ENCODE data around the gene KAT6B. TPM values are rescaled to one million over a fixed set of nuclear protein-coding genes. Genes with fewer than 3 reads are reported as not detected.
"Not testable (repeated sequence)": the region's sequence is repeated elsewhere in the genome, so short reads cannot be mapped to it uniquely, and the experiment has no call there.

The KAT6B gene
- total and polyA plus RNA-seq, 4 experiments from 2014 or later, result 10.9 to 63.9 (median 52.4) TPM

DNA sequence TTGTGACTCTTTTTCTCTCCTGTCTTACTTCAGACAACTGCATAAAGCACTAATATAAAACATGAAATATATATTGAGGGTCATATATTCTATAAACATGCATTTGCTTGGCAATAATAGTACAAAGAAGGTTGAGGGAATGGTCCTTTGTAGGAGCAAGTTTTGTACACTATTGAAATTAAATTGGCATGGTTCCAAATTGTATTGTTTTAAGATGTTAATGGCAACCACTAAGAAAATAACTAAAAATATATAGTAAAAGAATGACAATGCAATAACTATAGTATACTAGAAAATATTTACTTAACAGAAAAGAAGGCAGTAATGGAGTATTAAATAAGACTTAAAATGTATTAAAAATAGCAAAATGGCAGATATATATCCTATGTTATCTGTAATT lies 33.7 kb upstream of the KAT6B start:
- Mint-ChIP-seq H3K4me1 (peaks cover 6 to 10% (median 7%) of the 10 kb centered on the region in 4 donors), H3K36me3 (no peaks in the 10 kb centered on the region), H3K27ac (no peak overlapping the region), H3K4me3 (no peak overlapping the region), H3K27me3 (no peaks in the 10 kb centered on the region), H3K9me3 (peaks cover 0 to 3% (median 0%) of the 10 kb centered on the region in 8 donors)
- no peaks in the 10 kb centered on the region for H3K9me3 ChIP-seq (ENCODE audit: control insufficient read depth in 1 of 2, low read length in 2 of 2)
- no peaks in the 10 kb centered on the region for H3K36me3 ChIP-seq (ENCODE audit: insufficient read depth, low read length)
- POLR2A ChIA-PET (ENCODE audit: partially characterized antibody), result no interaction called here
- CTCF ChIA-PET (ENCODE audit: partially characterized antibody), result no interaction called here
- intact Hi-C loops (cut with micrococcal nuclease), result no loop called here
- H3K27ac ChIP-seq (ENCODE audit: low read depth, low read length), result no peak overlapping the region
- DNase-seq, result no peak
- no peak overlapping the region for H3K4me3 ChIP-seq (ENCODE audit: low read length in 2 of 2)
- H3K27me3 ChIP-seq (ENCODE audit: insufficient read depth, low read length), result no peaks in the 10 kb centered on the region
- H3K4me1 ChIP-seq (ENCODE audit: insufficient read depth, low read length), result peaks cover 6% of the 10 kb centered on the region

GRCh38 chr10:74793240-74793639 lies 33.2 kb upstream of the KAT6B start:
- H3K27ac ChIP-seq (ENCODE audit: low read depth, low read length); H3K27ac Mint-ChIP-seq; H3K27me3 Mint-ChIP-seq; H3K36me3 ChIP-seq (ENCODE audit: insufficient read depth, low read length); H3K9me3 ChIP-seq (ENCODE audit: control insufficient read depth in 1 of 2, low read length in 2 of 2); H3K4me3 ChIP-seq (ENCODE audit: low read length in 2 of 2); H3K4me3 Mint-ChIP-seq; H3K27me3 ChIP-seq (ENCODE audit: insufficient read depth, low read length); POLR2A ChIA-PET (ENCODE audit: partially characterized antibody); H3K4me1 ChIP-seq (ENCODE audit: insufficient read depth, low read length); CTCF ChIA-PET (ENCODE audit: partially characterized antibody); H3K9me3 Mint-ChIP-seq; DNase-seq; intact Hi-C loops (cut with micrococcal nuclease); H3K36me3 Mint-ChIP-seq: not testable (repeated sequence)
- H3K4me1 Mint-ChIP-seq, result peaks cover 6 to 10% (median 7%) of the 10 kb centered on the region in 4 donors

DNA sequence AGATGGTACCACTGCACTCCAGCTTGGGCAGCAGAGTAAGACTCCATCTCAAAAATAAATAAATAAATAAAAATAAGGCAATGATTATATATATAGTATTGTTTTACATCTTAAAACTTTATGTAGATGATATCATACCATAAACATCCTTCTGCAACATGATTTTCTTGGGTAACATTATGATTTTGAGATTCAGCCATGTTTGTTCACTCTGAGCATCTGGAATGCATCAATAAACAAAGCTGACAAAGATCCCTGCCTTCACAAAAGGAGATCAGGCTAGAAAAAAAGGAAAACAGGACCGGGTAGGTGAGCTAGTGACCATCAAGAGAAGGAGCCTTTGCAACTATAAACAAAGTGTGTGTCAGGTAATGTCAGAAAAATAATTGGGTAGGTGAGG lies 31.9 kb upstream of the KAT6B start:
- peaks cover 6 to 10% (median 7%) of the 10 kb centered on the region in 4 donors for H3K4me1 Mint-ChIP-seq
- POLR2A ChIA-PET (ENCODE audit: partially characterized antibody), result interaction anchor here (0.6 kb wide), 1 partner anchor 15 kb away, joined by 4 read pairs; no protein-coding TSS in a partner anchor
- H3K9me3 Mint-ChIP-seq, result peaks cover 0 to 2% (median 0%) of the 10 kb centered on the region in 8 donors
- CTCF ChIA-PET (ENCODE audit: partially characterized antibody), result no interaction called here
- no peak overlapping the region for H3K4me3 Mint-ChIP-seq
- Histone ChIP-seq H3K27ac (ENCODE audit: low read depth, low read length) (no peak overlapping the region), H3K9me3 (ENCODE audit: control insufficient read depth in 1 of 2, low read length in 2 of 2) (no peaks in the 10 kb centered on the region), H3K4me1 (ENCODE audit: insufficient read depth, low read length) (peaks cover 6% of the 10 kb centered on the region), H3K27me3 (ENCODE audit: insufficient read depth, low read length) (no peaks in the 10 kb centered on the region), H3K4me3 (ENCODE audit: low read length in 2 of 2) (no peak overlapping the region), H3K36me3 (ENCODE audit: insufficient read depth, low read length) (no peaks in the 10 kb centered on the region)
- intact Hi-C loops (cut with micrococcal nuclease), result no loop called here
- H3K27me3 Mint-ChIP-seq, result no peaks in the 10 kb centered on the region
- H3K27ac Mint-ChIP-seq, result peak overlapping the region in 2 of 7 donors; percentile 0 to 3
- no peak for DNase-seq
- H3K36me3 Mint-ChIP-seq, result no peaks in the 10 kb centered on the region

DNA sequence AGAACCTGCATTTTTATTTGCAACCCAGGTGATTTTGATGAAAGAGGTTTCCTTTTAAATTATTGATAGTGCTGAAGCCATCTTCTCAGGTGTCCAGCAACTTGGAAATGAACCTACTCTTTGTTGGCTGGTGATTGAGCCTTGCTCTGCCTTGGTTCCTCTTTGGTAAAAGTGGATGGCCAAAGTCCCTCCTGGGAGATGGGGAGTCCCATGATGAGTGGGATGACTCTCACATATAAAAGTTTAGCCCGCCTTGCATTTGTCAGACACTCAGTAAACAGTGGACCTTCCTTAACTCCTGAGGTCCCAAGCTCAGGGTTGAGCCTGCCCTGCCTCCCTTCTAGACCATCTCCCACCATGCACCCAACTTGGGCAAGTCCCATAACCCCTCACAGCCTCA lies 28.9 kb upstream of the KAT6B start:
- Histone ChIP-seq H3K27ac (ENCODE audit: low read depth, low read length) (no peak overlapping the region), H3K4me3 (ENCODE audit: low read length in 2 of 2) (no peak overlapping the region), H3K9me3 (ENCODE audit: control insufficient read depth in 1 of 2, low read length in 2 of 2) (no peaks in the 10 kb centered on the region), H3K27me3 (ENCODE audit: insufficient read depth, low read length) (no peaks in the 10 kb centered on the region), H3K36me3 (ENCODE audit: insufficient read depth, low read length) (no peaks in the 10 kb centered on the region), H3K4me1 (ENCODE audit: insufficient read depth, low read length) (peaks cover 6% of the 10 kb centered on the region)
- POLR2A ChIA-PET (ENCODE audit: partially characterized antibody), result no interaction called here
- Mint-ChIP-seq H3K4me3 (no peak overlapping the region), H3K36me3 (no peaks in the 10 kb centered on the region), H3K4me1 (peaks cover 6 to 10% (median 8%) of the 10 kb centered on the region in 4 donors), H3K27me3 (no peaks in the 10 kb centered on the region), H3K9me3 (no peaks in the 10 kb centered on the region), H3K27ac (no peak overlapping the region)
- intact Hi-C loops (cut with micrococcal nuclease), result no loop called here
- CTCF ChIA-PET (ENCODE audit: partially characterized antibody), result no interaction called here
- no peak for DNase-seq

- Mint-ChIP-seq H3K36me3 (no peaks in the 10 kb centered on the region), H3K4me1 (peaks cover 5 to 7% (median 6%) of the 10 kb centered on the region in 4 donors), H3K4me3 (no peak overlapping the region), H3K27ac (peak overlapping the region in 2 of 7 donors; percentile 24 to 40), H3K27me3 (no peaks in the 10 kb centered on the region), H3K9me3 (no peaks in the 10 kb centered on the region)
- POLR2A ChIA-PET (ENCODE audit: partially characterized antibody), result no interaction called here
- H3K9me3 ChIP-seq (ENCODE audit: control insufficient read depth in 1 of 2, low read length in 2 of 2), result no peaks in the 10 kb centered on the region
- H3K27me3 ChIP-seq (ENCODE audit: insufficient read depth, low read length), result no peaks in the 10 kb centered on the region
- no peak for DNase-seq
- H3K27ac ChIP-seq (ENCODE audit: low read depth, low read length), result no peak overlapping the region
- CTCF ChIA-PET (ENCODE audit: partially characterized antibody), result no interaction called here
- H3K4me1 ChIP-seq (ENCODE audit: insufficient read depth, low read length), result peaks cover 6% of the 10 kb centered on the region
- intact Hi-C loops (cut with micrococcal nuclease), result no loop called here
- no peak overlapping the region for H3K4me3 ChIP-seq (ENCODE audit: low read length in 2 of 2)
- no peaks in the 10 kb centered on the region for H3K36me3 ChIP-seq (ENCODE audit: insufficient read depth, low read length)
These were observed 26.6 kb upstream of the KAT6B start for GRCh38 chr10:74799721-74800221.

- no peaks in the 10 kb centered on the region for H3K36me3 ChIP-seq (ENCODE audit: insufficient read depth, low read length)
- no peaks in the 10 kb centered on the region for H3K27me3 ChIP-seq (ENCODE audit: insufficient read depth, low read length)
- CTCF ChIA-PET (ENCODE audit: partially characterized antibody), result no interaction called here
- Mint-ChIP-seq H3K27ac (peak overlapping the region in 1 of 7 donors; percentile 8), H3K4me1 (peaks cover 0 to 4% (median under 1%) of the 10 kb centered on the region in 4 donors), H3K4me3 (no peak overlapping the region), H3K9me3 (no peaks in the 10 kb centered on the region), H3K36me3 (no peaks in the 10 kb centered on the region), H3K27me3 (no peaks in the 10 kb centered on the region)
- no peaks in the 10 kb centered on the region for H3K4me1 ChIP-seq (ENCODE audit: insufficient read depth, low read length)
- no peak for DNase-seq
- no peak overlapping the region for H3K4me3 ChIP-seq (ENCODE audit: low read length in 2 of 2)
- H3K9me3 ChIP-seq (ENCODE audit: control insufficient read depth in 1 of 2, low read length in 2 of 2), result no peaks in the 10 kb centered on the region
- POLR2A ChIA-PET (ENCODE audit: partially characterized antibody), result no interaction called here
- no peak overlapping the region for H3K27ac ChIP-seq (ENCODE audit: low read depth, low read length)
- intact Hi-C loops (cut with micrococcal nuclease), result no loop called here
These were observed 25.0 kb upstream of the KAT6B start for GRCh38 chr10:74801447-74801846.

DNA sequence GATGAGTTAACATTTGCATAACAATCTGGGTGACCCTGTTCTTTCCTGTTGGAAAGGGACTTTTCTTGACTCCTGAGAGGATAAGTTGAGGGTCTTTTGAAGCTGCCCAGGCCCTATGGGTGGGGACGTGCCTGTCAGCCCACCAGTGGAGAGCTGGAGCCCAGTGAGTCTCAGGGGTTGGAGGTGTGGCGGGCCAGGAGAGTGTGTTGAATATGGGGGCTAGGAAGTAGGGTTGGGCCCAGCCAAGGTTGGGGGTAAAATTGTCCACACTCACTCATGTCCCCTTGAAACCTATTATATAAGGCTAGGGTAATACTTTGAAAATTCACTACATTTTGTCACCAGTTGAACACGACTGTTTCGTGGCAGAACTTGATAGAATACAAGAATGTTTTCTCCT lies 17.9 kb upstream of the KAT6B start:
- Mint-ChIP-seq H3K4me3 (no peak overlapping the region), H3K27ac (peak overlapping the region in 2 of 7 donors; percentile 33 to 42), H3K9me3 (no peaks in the 10 kb centered on the region), H3K27me3 (no peaks in the 10 kb centered on the region), H3K4me1 (no peaks in the 10 kb centered on the region), H3K36me3 (no peaks in the 10 kb centered on the region)
- no peaks in the 10 kb centered on the region for H3K4me1 ChIP-seq (ENCODE audit: insufficient read depth, low read length)
- no peak overlapping the region for H3K27ac ChIP-seq (ENCODE audit: low read depth, low read length)
- H3K36me3 ChIP-seq (ENCODE audit: insufficient read depth, low read length), result no peaks in the 10 kb centered on the region
- DNase-seq, result no peak
- ChIA-PET CTCF (ENCODE audit: partially characterized antibody) (no interaction called here), POLR2A (ENCODE audit: partially characterized antibody) (no interaction called here)
- no peak overlapping the region for H3K4me3 ChIP-seq (ENCODE audit: low read length in 2 of 2)
- H3K27me3 ChIP-seq (ENCODE audit: insufficient read depth, low read length), result no peaks in the 10 kb centered on the region
- no peaks in the 10 kb centered on the region for H3K9me3 ChIP-seq (ENCODE audit: control insufficient read depth in 1 of 2, low read length in 2 of 2)
- intact Hi-C loops (cut with micrococcal nuclease), result no loop called here

- Histone ChIP-seq H3K27ac (ENCODE audit: low read depth, low read length) (no peak overlapping the region), H3K36me3 (ENCODE audit: insufficient read depth, low read length) (no peaks in the 10 kb centered on the region), H3K4me3 (ENCODE audit: low read length in 2 of 2) (no peak overlapping the region), H3K27me3 (ENCODE audit: insufficient read depth, low read length) (no peaks in the 10 kb centered on the region), H3K9me3 (ENCODE audit: control insufficient read depth in 1 of 2, low read length in 2 of 2) (no peaks in the 10 kb centered on the region), H3K4me1 (ENCODE audit: insufficient read depth, low read length) (no peaks in the 10 kb centered on the region)
- no peaks in the 10 kb centered on the region for H3K9me3 Mint-ChIP-seq
- no peak for DNase-seq
- intact Hi-C loops (cut with micrococcal nuclease), result no loop called here
- POLR2A ChIA-PET (ENCODE audit: partially characterized antibody), result interaction anchor here (0.6 kb wide), 1 partner anchor 16 kb away, joined by 4 read pairs; no protein-coding TSS in a partner anchor
- H3K27ac Mint-ChIP-seq, result no peak overlapping the region
- no peak overlapping the region for H3K4me3 Mint-ChIP-seq
- H3K36me3 Mint-ChIP-seq, result no peaks in the 10 kb centered on the region
- no peaks in the 10 kb centered on the region for H3K4me1 Mint-ChIP-seq
- H3K27me3 Mint-ChIP-seq, result no peaks in the 10 kb centered on the region
- CTCF ChIA-PET (ENCODE audit: partially characterized antibody), result no interaction called here
These were observed 16.3 kb upstream of the KAT6B start for GRCh38 chr10:74810087-74810486.

Data from CD4-positive, alpha-beta memory T cell (primary cell).